Measurements from ENCODE around the gene ATG14.

DNA sequence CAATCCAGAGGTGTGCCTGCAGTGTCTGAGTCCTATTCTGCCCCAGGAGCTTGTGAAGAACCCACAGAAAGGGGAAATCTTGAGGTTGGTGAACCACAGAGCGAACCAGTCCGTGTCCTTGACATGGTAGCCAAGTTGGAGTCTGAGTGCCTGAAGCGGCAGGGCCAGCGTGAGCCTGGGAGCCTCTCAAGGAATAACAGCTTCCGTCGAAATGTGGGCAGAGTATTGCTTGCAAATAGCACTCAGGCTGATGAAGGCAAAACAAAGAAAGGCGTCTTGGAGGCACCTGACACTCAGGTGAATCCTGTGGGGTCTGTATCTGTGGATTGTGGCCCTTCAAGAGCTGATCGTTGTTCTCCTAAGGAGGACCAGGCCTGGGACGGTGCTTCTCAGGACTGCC is 60.5 kb downstream of the ATG14 start:
- TF ChIP-seq, protein P1, sequence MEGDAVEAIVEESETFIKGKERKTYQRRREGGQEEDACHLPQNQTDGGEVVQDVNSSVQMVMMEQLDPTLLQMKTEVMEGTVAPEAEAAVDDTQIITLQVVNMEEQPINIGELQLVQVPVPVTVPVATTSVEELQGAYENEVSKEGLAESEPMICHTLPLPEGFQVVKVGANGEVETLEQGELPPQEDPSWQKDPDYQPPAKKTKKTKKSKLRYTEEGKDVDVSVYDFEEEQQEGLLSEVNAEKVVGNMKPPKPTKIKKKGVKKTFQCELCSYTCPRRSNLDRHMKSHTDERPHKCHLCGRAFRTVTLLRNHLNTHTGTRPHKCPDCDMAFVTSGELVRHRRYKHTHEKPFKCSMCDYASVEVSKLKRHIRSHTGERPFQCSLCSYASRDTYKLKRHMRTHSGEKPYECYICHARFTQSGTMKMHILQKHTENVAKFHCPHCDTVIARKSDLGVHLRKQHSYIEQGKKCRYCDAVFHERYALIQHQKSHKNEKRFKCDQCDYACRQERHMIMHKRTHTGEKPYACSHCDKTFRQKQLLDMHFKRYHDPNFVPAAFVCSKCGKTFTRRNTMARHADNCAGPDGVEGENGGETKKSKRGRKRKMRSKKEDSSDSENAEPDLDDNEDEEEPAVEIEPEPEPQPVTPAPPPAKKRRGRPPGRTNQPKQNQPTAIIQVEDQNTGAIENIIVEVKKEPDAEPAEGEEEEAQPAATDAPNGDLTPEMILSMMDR (IDR thresholded peaks at IDR 0.05; ENCODE audit: low read depth, low read length): no peak
- TF ChIP-seq, protein P2, sequence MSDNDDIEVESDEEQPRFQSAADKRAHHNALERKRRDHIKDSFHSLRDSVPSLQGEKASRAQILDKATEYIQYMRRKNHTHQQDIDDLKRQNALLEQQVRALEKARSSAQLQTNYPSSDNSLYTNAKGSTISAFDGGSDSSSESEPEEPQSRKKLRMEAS (IDR thresholded peaks at IDR 0.05; ENCODE audit: low read depth, low read length): no peak

All from NB4 (cell line).